Esophagus squamous epithelium (tissue), 4 donors: ENCODE measurements around the gene PRDM11.

Experiments used
- POLR2A ChIP-seq, 4 donors: fragments of 450-650 bp; IDR thresholded peaks; one replicate each; pipeline ENCODE4 v1.6.1; 2017; ENCODE audit warnings: antibody characterized with exemption in 4 of 4, mild to moderate bottlenecking in 4 of 4, moderate library complexity in 3 of 4
- TF ChIP-seq, protein P1 (sequence below), 6 experiments: fragments of 450-650 bp in 4 of 6; fragments of 200-600 bp in 2 of 6; sonication (generic) in 2 of 6; IDR thresholded peaks; one replicate each; pipeline ENCODE4 v1.5.1; 2016 to 2019; ENCODE audit warnings: antibody characterized with exemption in 6 of 6, mild to moderate bottlenecking in 4 of 6, moderate library complexity in 4 of 6

DNA sequence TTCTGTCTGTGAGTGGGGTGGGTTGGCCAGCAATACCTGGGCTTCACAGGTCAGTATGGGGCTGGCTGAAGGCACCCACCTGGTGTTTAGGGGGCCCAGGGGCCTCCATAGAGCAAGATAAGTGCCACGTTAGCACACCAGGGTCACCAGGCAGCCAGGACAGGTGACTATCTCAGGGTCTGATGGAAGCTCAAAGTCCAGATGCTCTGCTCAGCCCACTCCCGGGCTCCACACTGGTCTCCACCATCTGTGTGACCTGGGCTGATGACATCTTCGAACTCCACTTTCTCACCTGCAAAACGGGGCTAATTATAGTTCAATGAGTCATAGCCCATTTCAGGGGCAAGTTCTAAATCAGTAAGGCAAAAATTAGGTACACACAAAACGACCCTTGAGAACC, 39.4 kb upstream of the PRDM11 start:
- TF ChIP-seq, protein P1, sequence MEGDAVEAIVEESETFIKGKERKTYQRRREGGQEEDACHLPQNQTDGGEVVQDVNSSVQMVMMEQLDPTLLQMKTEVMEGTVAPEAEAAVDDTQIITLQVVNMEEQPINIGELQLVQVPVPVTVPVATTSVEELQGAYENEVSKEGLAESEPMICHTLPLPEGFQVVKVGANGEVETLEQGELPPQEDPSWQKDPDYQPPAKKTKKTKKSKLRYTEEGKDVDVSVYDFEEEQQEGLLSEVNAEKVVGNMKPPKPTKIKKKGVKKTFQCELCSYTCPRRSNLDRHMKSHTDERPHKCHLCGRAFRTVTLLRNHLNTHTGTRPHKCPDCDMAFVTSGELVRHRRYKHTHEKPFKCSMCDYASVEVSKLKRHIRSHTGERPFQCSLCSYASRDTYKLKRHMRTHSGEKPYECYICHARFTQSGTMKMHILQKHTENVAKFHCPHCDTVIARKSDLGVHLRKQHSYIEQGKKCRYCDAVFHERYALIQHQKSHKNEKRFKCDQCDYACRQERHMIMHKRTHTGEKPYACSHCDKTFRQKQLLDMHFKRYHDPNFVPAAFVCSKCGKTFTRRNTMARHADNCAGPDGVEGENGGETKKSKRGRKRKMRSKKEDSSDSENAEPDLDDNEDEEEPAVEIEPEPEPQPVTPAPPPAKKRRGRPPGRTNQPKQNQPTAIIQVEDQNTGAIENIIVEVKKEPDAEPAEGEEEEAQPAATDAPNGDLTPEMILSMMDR (IDR thresholded peaks at IDR 0.05): no peak
- no peak for TF ChIP-seq POLR2A (IDR thresholded peaks at IDR 0.05)
